ENCODE results near the gene SEMA3F.

SEMA3F gene

DNA sequence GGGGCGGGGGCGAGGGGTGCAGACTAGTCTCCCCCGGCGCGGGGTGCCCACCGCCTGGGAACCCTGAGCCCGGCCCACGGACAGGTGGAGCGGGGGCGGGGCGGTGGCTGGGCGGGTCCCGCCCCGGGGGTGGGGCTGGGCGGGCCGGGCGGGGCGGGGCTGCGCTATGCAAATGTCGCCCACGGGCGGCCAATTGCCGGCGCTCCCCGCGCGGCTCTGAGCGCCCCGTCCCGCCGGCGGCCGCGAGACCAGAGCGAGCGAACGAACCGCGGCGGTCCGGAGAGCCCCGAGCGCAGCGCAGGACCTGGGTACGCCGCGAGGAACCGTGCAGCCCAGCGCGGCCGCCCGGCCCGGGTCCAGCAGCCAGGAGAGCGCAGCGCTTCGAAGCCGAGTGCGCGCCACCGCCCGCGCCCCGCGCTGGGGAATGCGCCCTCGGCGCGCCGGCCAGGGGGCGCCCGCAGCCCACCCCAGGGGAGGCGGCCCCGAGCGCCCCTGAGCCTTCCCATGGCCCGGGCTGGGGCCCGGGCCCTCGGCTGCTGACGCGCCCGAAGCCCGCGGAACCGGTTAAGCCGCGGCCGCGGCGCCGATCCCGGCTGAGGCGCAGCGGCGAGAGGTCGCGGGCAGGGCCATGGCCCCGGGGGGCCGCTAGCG is at the start of gene SEMA3F:
TSS of gene SEMA3F (plus strand) at position 485 of the 651 bp plus-strand sequence. CDS start 4,299 bp downstream, outside the sequence.
- peak; percentile 50 for DNase-seq

DNA sequence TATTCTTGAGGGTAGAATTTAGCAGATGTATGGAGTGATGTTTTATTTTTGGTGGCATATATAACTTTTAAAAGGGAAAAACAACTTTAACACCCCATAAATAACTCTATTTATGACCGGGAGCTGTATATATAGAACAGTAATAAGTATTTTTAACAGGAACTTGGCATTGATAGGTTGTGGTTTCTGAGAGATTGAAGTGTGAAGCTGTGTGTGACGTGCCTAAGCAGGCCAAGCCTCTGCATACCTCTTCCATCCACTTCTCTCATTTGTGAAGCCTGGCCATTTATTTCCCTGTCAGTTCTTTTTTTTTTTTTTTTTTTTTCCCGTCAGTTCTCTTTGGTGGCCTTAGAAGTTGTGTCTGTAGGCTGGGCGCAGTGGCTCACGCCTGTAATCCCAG is 43.4 kb upstream of the SEMA3F start:
- DNase-seq: no peak

DNA sequence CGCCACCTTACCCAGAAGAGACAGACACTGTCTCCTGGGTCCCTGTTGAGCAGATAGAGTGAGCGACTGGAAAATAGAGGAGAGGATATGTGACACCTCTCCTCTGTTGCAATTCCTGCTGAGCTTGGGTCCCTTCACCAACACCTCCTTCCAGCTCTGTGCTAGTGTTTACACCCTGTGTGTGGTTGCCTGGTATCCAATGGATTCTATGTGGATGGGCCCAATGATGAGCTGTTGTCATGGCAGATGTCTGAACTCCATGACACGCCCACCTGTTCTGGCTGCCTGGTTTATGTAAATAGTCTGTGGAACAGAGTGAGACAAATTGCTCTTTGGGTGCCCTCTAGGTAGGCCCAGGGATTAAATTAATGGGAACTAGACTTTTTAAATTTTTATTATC is 42.7 kb upstream of the SEMA3F start:
- no peak for DNase-seq

DNA sequence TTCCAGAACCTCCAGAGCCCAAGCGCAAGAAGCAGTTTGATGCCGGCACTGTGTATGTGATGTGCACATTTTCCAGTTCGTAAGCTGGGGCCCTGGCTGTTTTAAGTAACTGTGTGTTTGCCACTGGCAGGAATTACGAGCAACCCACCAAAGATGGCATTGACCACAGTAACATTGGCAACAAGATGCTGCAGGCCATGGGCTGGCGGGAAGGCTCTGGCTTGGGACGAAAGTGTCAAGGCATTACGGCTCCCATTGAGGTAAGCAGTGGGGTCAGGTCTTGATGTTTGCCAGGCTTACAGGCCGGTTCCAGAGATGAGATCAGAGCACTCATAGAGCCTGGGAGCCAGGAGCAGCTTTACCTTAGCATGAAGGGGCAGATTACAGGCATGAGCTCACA is 38.0 kb upstream of the SEMA3F start:
- DNase-seq: no peak

DNA sequence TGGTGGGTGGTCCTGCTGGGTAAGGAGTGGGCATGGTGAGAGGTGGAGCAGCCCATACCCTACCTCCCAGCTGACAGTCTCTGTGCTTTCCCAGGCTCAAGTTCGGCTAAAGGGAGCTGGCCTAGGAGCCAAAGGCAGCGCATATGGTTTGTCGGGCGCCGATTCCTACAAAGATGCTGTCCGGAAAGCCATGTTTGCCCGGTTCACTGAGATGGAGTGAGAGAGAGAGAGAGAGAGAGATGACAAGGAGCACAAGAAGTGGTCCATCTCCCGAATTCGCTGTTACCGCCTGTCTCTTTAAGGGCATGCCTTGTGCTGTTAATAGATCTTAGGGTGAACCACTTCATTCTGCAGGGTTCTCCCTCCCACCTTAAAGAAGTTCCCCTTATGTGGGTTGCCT is 36.9 kb upstream of the SEMA3F start:
- no peak for DNase-seq

DNA sequence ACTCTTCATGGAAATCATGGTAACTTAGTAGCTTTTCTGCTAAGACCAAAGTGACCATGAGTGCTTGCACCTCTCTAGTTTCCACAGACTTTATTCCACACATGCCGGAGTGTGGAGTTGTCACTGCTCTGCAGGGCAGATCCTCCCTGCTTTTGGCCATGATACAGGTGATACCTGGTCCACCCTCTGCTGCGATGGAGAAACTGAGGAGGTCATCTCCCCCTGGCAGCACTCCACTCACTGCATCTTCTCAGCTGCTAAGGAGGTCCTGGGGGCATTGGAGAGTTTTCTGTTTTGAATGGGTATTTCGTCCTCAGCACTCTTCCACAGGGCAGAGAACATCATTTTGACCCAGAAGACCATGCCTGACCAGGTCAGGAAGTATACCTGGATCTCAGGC is 35.3 kb upstream of the SEMA3F start:
- DNase-seq: no peak

DNA sequence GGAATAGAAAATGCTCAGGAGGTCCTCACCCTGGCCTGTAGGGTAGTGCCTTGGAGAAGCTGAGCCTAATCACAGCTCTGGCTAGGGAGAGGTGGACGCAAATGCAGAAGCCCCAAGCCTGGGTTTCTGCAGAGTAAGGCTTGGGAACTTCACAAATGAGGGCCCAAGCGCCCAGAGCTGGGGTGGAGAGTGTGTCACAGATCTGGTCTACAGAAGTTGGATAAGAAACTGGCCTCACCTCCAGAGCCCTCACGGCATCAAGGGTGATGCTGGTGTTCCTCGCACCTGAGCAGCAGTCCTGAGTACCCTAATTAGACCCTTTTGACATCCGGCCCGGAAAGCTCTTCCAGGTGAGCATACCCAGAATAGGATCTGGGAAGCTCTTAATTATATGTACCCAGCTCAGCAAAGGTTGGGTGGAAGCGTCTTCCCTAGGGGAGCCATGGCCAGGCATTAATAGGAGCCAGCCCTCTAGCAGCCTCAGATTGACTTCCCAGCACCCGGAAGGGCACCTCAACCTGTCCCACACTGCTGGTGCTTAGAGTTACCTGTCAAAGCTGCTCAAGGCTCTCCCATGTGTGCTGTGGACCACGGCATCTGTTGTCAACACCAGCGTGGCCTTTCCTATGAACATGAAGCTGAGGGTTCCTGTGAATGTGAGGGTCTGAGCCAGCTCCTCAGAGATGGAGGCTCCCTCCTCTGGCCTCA is 34.6 kb upstream of the SEMA3F start:
- no peak for DNase-seq

DNA sequence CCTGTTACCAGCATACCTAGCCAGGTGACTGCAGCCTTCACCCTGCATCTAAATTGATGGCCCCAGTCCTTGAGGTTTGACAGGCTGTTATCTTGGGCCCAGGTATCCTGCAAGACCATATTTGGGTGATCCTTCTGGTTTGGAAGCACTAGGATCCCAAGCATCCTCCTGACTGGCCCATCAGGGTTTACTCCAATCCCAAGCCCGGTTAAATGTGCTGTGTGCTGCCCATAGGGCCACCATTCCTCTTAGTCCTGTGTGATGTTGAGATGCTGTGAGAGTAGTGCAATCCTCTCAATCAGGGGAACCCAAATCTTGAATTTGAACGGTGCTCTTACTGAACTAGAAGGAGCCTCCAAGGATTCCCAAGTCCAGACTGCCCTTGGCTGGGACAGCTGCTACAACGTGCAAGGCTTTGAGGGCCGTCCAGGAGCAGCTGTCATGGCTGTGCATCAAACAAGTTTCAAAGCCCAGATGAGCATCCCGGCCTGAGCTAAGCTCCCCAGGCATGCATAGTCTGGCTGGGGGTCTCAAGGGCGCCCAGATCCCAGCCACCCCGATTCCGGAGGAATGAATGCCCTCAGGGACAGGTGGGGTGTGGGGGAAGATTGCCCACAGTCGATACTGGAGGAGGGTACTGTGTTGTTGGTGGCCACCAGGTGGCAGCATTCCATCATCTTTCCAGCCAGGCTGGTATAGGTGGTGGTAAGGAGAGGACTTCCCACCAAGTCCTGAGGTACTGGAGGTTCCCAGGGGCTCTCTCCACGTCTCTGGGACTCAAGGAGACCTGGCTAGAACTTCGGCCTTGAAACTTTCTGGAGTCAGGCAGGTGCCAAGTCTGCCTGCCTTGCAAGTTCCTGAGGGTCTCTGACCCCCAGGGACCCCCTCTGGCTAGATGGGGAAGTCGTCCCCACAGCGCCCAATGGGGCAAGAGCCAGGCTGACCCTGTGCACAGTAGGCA is 33.8 kb upstream of the SEMA3F start:
- peak; percentile 81 for DNase-seq

DNA sequence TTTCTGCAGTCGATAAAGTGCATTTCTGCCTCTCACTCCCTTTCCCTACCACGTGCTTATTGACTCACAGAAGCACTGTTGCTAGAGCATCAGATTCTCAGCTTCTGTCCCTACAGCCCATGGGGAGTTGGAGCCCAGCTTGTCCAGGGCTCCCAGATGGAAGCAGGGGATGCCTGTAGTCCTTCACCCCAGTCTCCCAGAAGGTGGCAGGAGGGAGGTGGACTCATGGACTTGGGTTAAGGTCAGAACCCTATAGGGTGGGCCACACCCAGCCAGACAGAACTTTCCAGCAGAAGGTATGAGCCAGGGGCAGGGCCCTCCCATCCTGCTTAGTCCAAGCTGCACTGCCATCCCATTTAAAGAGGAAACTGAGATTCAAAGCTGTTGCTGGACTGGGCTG is 33.1 kb upstream of the SEMA3F start:
- no peak for DNase-seq

DNA sequence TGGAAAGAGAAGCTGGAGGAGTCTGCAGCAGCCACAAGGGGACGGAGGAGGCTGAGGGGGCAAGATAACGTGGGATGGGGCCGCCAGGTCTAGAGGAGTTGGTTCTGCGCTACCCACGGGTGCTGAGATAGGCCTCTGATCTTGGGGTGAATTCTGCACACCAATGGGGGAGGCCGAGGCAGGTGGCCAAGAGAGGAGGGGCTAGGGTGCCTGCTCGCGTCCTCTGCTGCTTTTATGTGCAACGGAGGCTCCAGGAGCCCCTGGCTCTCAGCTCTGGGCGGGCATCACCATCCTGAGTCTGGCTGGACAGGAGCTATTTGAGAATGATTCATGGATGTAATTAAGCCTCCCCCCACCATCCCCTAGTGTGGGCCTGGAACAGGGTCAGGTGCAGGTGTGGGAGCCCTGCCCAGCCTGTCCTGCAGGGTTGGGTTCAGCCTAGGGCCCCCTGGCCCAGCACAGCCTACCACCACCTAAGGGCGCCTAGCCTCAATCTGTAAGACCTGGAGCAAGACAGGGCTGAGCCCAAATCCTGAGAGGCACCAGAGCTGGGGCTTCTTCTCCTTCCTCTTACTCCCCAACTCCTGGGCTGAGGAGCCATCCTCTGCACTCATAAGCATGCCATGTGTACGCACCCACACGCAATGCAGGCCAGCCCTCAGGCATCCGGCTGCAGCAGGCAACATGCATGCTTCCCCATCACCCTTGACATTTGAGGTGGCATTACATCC is 32.3 kb upstream of the SEMA3F start:
- no peak for DNase-seq

DNA sequence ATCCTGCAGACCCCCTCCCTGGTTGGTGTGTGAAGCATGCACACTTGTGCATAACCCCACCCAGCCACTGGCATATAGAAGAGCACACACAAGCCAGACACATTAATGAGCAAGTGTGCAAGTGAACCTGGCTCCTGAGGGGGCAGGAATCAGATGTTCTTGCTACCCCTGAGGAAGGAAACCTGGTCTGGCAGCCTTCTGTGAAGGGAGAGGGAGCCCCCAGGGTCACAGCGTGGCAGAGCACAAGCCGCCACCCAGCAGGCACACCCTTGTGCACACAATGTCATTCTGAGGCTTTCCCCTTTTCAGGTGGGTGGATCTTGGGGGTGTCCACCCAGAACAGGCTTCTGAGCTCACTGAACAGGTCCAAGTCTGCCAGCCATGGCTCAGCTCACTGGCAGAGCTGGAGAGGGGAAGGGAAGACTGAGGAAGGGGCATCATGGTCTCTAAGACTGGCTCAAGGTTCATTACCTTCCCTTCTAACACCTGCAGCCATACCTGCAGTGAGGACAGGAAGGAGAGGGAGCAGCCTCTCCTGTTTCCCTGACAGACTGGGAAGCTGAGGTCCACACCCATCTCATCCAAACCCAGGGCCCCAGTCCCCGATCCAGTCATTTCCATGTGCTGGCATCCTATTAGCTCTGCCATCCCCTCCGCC is 31.6 kb upstream of the SEMA3F start:
- no peak for DNase-seq

DNA sequence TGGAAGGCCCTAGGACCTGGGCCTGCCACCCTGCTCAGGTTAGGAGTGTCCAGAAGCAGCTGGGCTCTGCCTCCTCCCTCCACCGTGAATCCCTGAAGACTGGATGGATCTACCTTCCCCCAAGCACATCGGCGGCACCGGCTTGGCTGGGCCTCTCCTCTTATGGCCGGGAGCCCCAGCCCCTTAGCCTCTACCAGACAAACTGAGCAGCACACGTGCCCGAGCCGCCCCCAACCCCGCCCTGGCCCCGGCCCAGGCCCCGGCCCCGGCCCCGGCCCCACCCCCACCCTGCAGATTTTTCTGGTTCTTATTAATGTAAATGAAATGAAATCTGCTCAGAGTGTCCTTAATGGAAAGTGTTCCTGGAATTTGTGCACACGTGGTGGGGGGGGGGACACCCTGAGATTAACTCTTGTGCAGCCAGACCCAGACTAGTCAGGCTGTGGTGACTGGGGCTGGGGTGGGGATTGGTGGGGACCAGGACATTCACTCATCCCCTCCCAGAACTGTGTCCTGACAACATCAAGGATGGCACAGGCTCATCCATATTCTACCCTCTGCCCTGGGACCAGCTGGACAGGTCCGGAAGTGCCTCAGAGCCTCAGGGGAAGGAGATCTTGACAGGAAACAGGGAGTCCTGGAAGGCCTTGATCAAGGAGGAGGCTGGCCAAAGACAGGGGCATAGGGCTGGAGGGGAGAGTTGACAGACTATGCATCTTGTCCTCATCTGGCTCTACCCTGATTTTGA is 30.9 kb upstream of the SEMA3F start:
- DNase-seq: no peak

DNA sequence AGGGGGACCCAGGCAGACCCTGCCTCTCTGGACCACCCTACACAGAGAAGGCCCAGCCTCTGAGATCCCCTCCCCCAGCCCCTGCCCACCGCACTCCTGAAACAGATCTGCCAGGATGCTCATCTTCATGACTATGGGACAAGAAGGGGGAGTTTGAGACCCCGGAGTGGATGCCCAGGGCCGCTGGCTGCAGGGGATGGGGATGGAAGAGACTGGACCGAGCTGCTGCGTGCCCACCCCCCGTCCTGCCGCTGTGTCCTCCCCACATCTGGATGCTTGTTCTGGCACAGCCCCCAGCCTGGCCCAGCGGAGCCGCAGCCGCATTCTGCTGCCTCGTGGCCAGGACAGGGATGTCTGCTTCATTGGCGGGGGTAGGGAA is 30.3 kb upstream of the SEMA3F start:
- no peak for DNase-seq

DNA sequence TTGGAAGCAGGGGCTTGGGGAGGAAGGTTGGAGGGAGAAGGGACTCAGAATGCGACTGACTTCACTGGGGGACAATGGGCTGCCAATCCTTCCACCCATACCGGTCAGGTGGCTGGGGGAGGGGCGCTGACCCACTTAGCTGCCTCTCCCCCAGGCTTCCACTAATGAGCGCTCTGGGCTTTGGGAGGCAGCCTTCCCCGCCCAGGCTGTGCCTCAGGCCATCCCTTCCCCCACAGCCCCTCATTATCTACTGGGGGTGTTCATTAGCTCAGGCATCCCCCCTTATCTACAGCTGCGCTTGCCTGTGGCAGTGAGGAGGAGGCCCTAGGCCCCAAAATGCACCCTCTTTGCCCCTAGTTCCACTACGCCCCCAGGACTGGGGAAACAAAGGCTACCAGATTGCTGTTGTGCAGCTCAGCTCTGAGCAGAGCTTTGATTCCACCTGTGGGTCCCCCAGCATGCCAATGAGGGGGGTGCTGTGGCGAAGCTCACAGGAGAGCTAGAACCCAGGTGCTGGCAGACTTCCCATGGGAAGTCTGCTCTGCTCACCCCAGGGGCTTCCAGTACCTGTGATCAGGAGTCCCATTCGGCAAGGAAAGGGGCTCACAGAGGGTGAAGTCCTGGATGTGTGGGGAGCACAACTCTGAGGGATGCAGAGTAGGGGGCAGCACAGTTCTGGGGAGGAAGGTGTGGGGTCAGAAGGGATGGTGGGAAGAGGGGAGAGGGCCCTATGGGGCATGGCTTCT is 29.4 kb upstream of the SEMA3F start:
- DNase-seq: no peak

DNA sequence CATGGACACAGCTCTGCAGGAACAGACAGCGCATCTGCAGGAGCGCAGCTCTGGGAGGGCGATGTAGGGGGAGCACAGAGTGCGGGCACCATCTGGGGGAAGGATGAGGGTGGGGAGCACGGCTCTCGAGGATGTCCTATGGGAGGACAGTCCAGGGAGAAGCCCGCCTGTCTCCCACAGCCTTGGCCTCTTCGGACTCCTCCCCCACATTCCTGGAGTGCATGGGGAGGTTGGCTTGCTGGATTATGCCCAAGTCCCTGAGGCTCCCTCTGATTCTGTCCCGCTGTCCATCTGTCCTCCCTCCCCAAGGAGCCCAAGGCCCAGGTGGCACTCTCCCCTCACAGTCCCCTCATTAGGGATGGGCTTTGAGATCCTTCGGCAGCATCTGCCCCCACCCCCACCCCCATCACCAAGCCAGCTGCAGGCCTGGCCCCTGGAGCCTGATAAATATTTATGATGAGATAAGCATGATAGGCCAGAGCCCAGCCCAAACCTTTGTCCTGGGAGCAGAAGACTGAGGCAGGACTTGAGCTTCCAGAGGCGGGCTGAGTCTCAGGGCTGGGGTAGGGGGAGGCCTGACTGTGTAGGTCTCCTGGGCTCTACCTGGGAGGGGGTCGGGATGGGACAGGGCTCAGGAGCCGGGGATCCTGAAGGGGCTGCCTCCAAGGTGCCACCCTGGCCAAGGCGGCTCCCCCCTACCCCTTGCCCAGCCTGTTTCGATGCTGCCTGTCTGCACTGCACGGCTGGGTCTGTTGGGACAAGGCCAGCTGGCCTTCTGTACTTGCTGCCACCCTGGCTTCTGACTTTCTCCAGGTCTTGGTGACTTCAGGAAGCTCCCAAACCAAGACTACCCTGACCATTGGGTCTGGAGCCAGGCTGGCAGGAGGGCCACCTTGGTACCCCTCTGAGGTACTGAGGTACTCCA is 28.6 kb upstream of the SEMA3F start:
- no peak for DNase-seq

DNA sequence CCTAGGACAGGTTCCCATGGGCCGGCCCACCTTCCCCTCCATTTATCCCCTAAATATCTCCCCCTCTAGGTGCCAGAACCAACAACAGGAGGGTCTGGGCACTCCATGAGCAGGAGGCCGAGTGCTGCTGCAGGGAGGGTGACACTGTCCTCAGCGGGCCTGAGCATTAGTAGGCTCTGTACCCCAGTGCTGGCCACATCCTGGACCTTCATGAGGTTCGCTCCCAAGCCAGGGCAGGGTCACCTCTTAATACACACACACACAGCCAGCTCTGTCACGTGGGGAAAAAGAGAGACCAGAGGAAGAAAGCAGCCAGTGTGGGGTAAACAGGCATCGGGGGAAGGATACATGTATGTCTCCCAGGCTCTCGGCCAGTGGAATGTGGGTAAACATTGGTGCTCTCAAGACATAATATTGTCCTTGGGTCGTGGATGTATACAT is 27.9 kb upstream of the SEMA3F start:
- no peak for DNase-seq

DNA sequence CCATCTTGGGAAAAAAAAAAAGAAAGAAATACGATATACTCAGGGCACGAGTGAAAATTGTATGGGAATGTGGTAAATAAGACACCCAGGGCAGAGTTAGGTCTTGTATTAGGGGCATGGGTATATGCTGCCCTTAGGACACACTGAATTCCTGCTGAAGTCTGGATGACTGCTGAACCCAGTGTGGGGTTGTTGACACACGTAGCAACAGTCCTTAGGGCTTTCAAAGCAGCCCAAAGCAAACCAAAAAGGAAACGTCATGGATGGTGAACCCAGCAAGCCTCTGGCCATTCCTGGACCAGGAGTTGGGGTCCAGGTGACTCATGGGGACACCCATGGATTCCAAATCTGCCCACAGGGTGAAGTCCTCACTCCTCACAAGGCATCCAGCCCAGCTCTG is 27.1 kb upstream of the SEMA3F start:
- no peak for DNase-seq

DNA sequence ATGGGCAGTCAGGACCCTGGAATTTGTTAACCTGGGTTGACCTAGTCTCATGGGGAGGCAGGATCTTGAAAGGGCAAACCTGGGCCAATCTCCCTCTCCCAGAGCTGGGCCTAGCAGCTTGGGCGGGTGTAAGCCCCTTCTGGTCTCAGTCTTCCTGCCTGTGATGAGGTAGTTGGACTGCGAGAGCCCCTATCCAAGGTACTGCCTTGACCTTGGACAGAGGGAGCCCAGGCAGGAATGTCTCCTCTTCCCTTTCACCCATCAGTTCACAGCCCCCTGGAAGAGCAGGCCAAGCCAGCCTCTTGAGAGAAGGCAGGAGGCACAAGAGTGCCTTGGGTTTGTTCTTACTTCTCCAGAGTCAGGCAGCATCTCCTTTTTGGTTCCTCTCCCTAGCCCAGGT is 24.7 kb upstream of the SEMA3F start:
- no peak for DNase-seq

DNA sequence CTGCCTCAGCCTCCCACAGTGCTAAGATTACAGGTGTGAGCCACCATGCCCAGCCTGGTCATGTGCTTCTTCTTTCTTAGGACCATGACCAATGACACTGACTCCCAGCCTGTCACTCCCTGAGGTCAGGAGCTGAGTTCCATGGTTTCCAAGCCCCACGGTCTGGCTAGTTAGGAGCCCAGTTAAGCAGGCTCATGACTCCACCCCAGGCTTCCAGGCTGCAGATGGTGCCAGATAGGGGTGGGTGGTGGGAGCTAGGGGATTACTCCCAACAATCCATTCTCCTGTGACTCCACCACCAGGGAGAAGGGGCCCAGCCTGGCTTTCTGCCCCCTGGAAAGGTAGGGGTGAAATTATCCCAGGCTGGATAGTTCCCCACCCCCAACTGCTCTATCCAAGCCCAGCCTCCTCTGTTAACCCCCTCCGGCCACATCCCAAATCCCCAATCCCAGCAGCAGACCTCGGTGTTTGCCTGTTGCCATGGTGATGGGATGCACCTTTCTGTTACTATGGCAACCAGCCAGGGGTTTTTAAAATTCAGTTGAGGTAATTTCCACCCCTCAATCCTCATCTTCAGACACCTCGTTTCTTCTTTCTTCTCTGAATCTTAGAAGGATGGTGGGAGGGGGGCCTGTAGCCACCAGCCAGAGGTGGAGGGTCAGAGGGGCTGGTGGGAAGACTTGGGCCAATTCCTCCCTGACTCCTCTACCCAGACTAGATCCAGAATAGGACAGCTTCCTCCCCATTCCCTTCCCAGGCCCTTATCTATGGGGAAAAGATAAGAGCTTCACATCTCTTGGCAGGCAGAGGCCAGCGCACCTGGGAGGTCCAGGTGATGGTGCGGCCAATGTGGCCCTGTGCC is 22.5 kb upstream of the SEMA3F start:
- no peak for DNase-seq

Measured in hematopoietic multipotent progenitor cell treated with erythropoietin and hydrocortisone succinate and interleukin-3 and kit ligand, for 8 days (in vitro differentiated cells).